GM18505 (cell line): ENCODE data around the gene ELFN1.

ENCODE experiments used
- ATAC-seq: cut with Tn5 transposase; IDR thresholded peaks from one replicate; pipeline ENCODE4 v1.9.1; 2021; ENCODE audit not compliant: unreplicated experiment
- POLR2A ChIP-seq: IDR thresholded peaks from 4 replicates; pipeline ENCODE4 v1.6.1; 2011; ENCODE audit warnings: borderline replicate concordance; ENCODE audit not compliant: insufficient read depth, insufficient read length; ENCODE audit errors: extremely low read depth

The ELFN1 gene

GRCh38 chr7:1769286-1770200, 99.5 kb downstream of the ELFN1 start:
- no peak for TF ChIP-seq POLR2A
- no peak for ATAC-seq

- ATAC-seq, result no peak
- TF ChIP-seq POLR2A, result no peak
Measured at GRCh38 chr7:1770331-1770730, 100.3 kb downstream of the ELFN1 start.

GRCh38 chr7:1775389-1775788, 105.3 kb downstream of the ELFN1 start:
- no peak for ATAC-seq
- no peak for TF ChIP-seq POLR2A

GRCh38 chr7:1777122-1777521, 107.0 kb downstream of the ELFN1 start:
- ATAC-seq, result no peak

GRCh38 chr7:1779445-1779844, 109.4 kb downstream of the ELFN1 start:
- no peak for TF ChIP-seq POLR2A
- ATAC-seq, result no peak

More at GRCh38 chr7:1777122-1777521, 107.0 kb downstream of the ELFN1 start:
- TF ChIP-seq POLR2A, result no peak

- no peak for TF ChIP-seq POLR2A
- ATAC-seq, result no peak
Measured at GRCh38 chr7:1781369-1781768, 111.3 kb downstream of the ELFN1 start.

GRCh38 chr7:1785839-1786238, 115.8 kb downstream of the ELFN1 start:
- no peak for ATAC-seq
- no peak for TF ChIP-seq POLR2A

GRCh38 chr7:1787241-1787640, 117.2 kb downstream of the ELFN1 start:
- no peak for ATAC-seq
- TF ChIP-seq POLR2A, result no peak

- TF ChIP-seq POLR2A, result no peak
- ATAC-seq, result no peak
Measured at GRCh38 chr7:1787681-1788235, 117.7 kb downstream of the ELFN1 start.

- ATAC-seq, result no peak
- TF ChIP-seq POLR2A, result no peak
Measured at GRCh38 chr7:1794888-1795542, 124.9 kb downstream of the ELFN1 start.
